ENCODE data around the gene ADSS2.
"Not testable (repeated sequence)": the region's sequence is repeated elsewhere in the genome, so short reads cannot be mapped to it uniquely, and the experiment has no call there.

The ADSS2 gene

GRCh38 chr1:244395965-244396364 is 55.7 kb downstream of the ADSS2 start:
- no peak for DNase-seq (ENCODE audit: low read depth)

GRCh38 chr1:244394826-244395765 is 56.6 kb downstream of the ADSS2 start:
- DNase-seq (ENCODE audit: low read depth), result no peak

GRCh38 chr1:244394346-244394745 is 57.4 kb downstream of the ADSS2 start:
- DNase-seq (ENCODE audit: low read depth), result no peak

GRCh38 chr1:244393604-244394176 is 58.0 kb downstream of the ADSS2 start:
- no peak for DNase-seq (ENCODE audit: low read depth)

GRCh38 chr1:244391761-244392160 is 59.9 kb downstream of the ADSS2 start:
- DNase-seq (ENCODE audit: low read depth), result no peak

GRCh38 chr1:244388961-244389360 is 62.7 kb downstream of the ADSS2 start:
- no peak for DNase-seq (ENCODE audit: low read depth)

- DNase-seq (ENCODE audit: low read depth), result no peak
Observed at GRCh38 chr1:244387415-244387814, 64.3 kb downstream of the ADSS2 start.

GRCh38 chr1:244386595-244386994 is 65.1 kb downstream of the ADSS2 start:
- DNase-seq (ENCODE audit: low read depth), result no peak

GRCh38 chr1:244384066-244384465 is 67.6 kb downstream of the ADSS2 start:
- DNase-seq (ENCODE audit: low read depth), result no peak

- no peak for DNase-seq (ENCODE audit: low read depth)
Observed at GRCh38 chr1:244383278-244383884, 68.3 kb downstream of the ADSS2 start.

- DNase-seq (ENCODE audit: low read depth), result no peak
Observed at GRCh38 chr1:244381878-244382565, 69.7 kb downstream of the ADSS2 start.

- DNase-seq (ENCODE audit: low read depth), result no peak
Observed at GRCh38 chr1:244376126-244376525, 75.6 kb downstream of the ADSS2 start.

GRCh38 chr1:244375051-244375450 is 76.7 kb downstream of the ADSS2 start:
- no peak for DNase-seq (ENCODE audit: low read depth)

GRCh38 chr1:244374484-244374883 is 77.2 kb downstream of the ADSS2 start:
- DNase-seq (ENCODE audit: low read depth), result not testable (repeated sequence)

GRCh38 chr1:244371242-244372141 is 80.2 kb downstream of the ADSS2 start:
- no peak for DNase-seq (ENCODE audit: low read depth)

GRCh38 chr1:244370060-244370637 is 81.6 kb downstream of the ADSS2 start:
- DNase-seq (ENCODE audit: low read depth), result no peak

- DNase-seq (ENCODE audit: low read depth), result no peak
Observed at GRCh38 chr1:244369256-244370057, 82.3 kb downstream of the ADSS2 start.

- DNase-seq (ENCODE audit: low read depth), result no peak
Observed at GRCh38 chr1:244368279-244368678, 83.4 kb downstream of the ADSS2 start.

- no peak for DNase-seq (ENCODE audit: low read depth)
Observed at GRCh38 chr1:244367399-244368114, 84.2 kb downstream of the ADSS2 start.
